Amygdala (tissue), 56 donors: Measurements from ENCODE around the gene AUTS2.

Experiments used
- DNase-seq, 56 donors: peaks; one replicate each; lab custom pipeline; 2025; lab: John Stamatoyannopoulos, UW

AUTS2 gene

GRCh38 chr7:70306173-70306572, 707.9 kb downstream of the AUTS2 start:
- DNase-seq = no peak

GRCh38 chr7:70307544-70308106, 709.4 kb downstream of the AUTS2 start:
- DNase-seq = no peak

- DNase-seq = no peak
Measured at GRCh38 chr7:70312336-70312735, 714.1 kb downstream of the AUTS2 start.

GRCh38 chr7:70313271-70313670, 715.0 kb downstream of the AUTS2 start:
- DNase-seq = no peak

GRCh38 chr7:70313687-70314086, 715.4 kb downstream of the AUTS2 start:
- no peak for DNase-seq

- DNase-seq = no peak
Measured at GRCh38 chr7:70314221-70314620, 715.9 kb downstream of the AUTS2 start.

- DNase-seq = no peak
Measured at GRCh38 chr7:70316745-70317144, 718.5 kb downstream of the AUTS2 start.

- no peak for DNase-seq
Measured at GRCh38 chr7:70317356-70317755, 719.1 kb downstream of the AUTS2 start.

GRCh38 chr7:70318511-70318910, 720.2 kb downstream of the AUTS2 start:
- DNase-seq = no peak

GRCh38 chr7:70319057-70319456, 720.8 kb downstream of the AUTS2 start:
- no peak for DNase-seq

- DNase-seq = no peak
Measured at GRCh38 chr7:70321016-70321590, 722.8 kb downstream of the AUTS2 start.

GRCh38 chr7:70322856-70323255, 724.6 kb downstream of the AUTS2 start:
- DNase-seq = peak in 3 of 56 donors; percentile 4 to 19 (median 16)

GRCh38 chr7:70325509-70326101, 727.3 kb downstream of the AUTS2 start:
- DNase-seq = peak in 5 of 56 donors; percentile 5 to 21 (median 7)

- no peak for DNase-seq
Measured at GRCh38 chr7:70334295-70334694, 736.0 kb downstream of the AUTS2 start.

- DNase-seq = peak in 9 of 56 donors; percentile 3 to 33 (median 11)
Measured at GRCh38 chr7:70334871-70335270, 736.6 kb downstream of the AUTS2 start.

GRCh38 chr7:70336536-70336935, 738.3 kb downstream of the AUTS2 start:
- peak in 1 of 56 donors; percentile 7 for DNase-seq

- no peak for DNase-seq
Measured at GRCh38 chr7:70338015-70338414, 739.7 kb downstream of the AUTS2 start.

GRCh38 chr7:70340236-70340635, 742.0 kb downstream of the AUTS2 start:
- no peak for DNase-seq

GRCh38 chr7:70341446-70341845, 743.2 kb downstream of the AUTS2 start:
- DNase-seq = no peak

GRCh38 chr7:70343519-70343918, 745.2 kb downstream of the AUTS2 start:
- DNase-seq = no peak

- DNase-seq = no peak
Measured at GRCh38 chr7:70344726-70345125, 746.5 kb downstream of the AUTS2 start.

- DNase-seq = no peak
Measured at GRCh38 chr7:70346844-70347462, 748.7 kb downstream of the AUTS2 start.
